Karpas-422 (cell line): ENCODE data around the gene HERC3. TPM values are rescaled to one million over a fixed set of nuclear protein-coding genes. Genes with fewer than 3 reads are reported as not detected.

Source experiments
- DNase-seq: peaks from one replicate; pipeline ENCODE4 v3.0.0-alpha.2; 2015
- H2AFZ ChIP-seq: fragments of 200-600 bp; sonication (generic); 2 replicates; pipeline ENCODE4 v1.6.1; 2014; ENCODE audit warnings: antibody characterized with exemption, low read length, mixed read lengths
- H3K27ac ChIP-seq: fragments of 200-600 bp; sonication (generic); 2 replicates; pipeline ENCODE4 v1.5.1; 2014; ENCODE audit warnings: mild to moderate bottlenecking, low read length, moderate library complexity
- H3K27me3 ChIP-seq: fragments of 200-600 bp; sonication (generic); 2 replicates; pipeline ENCODE4 v1.6.1; 2014; ENCODE audit warnings: low read length, mixed read lengths
- H3K36me3 ChIP-seq: fragments of 200-600 bp; sonication (generic); 2 replicates; pipeline ENCODE4 v1.6.1; 2014; ENCODE audit warnings: low read length, mixed read lengths; ENCODE audit not compliant: insufficient read depth
- H3K4me1 ChIP-seq: fragments of 200-600 bp; sonication (generic); 2 replicates; pipeline ENCODE4 v1.6.1; 2014; ENCODE audit warnings: mild to moderate bottlenecking, low read length, mixed read lengths
- H3K4me2 ChIP-seq: fragments of 200-600 bp; sonication (generic); 2 replicates; pipeline ENCODE4 v1.6.1; 2014; ENCODE audit warnings: low read length, low read depth, mild to moderate bottlenecking; ENCODE audit not compliant: poor library complexity, severe bottlenecking
- H3K4me3 ChIP-seq: fragments of 200-600 bp; sonication (generic); 2 replicates; pipeline ENCODE4 v1.5.1; 2014; ENCODE audit warnings: mild to moderate bottlenecking, antibody characterized with exemption, low read length, mixed read lengths
- H3K79me2 ChIP-seq: fragments of 200-600 bp; sonication (generic); 2 replicates; pipeline ENCODE4 v1.6.1; 2014; ENCODE audit warnings: mild to moderate bottlenecking, low read length, mixed read lengths
- H3K9ac ChIP-seq: fragments of 200-600 bp; sonication (generic); 2 replicates; pipeline ENCODE4 v1.6.0; 2014; ENCODE audit warnings: low read length
- H3K9me2 ChIP-seq: fragments of 200-600 bp; sonication (generic), shearing (Covaris generic); replicated peaks from 2 replicates; pipeline ENCODE4 v1.6.0; 2014; ENCODE audit warnings: mild to moderate bottlenecking, low read length, moderate library complexity; ENCODE audit not compliant: insufficient read depth
- H3K9me3 ChIP-seq: fragments of 300-700, 200-600 bp; sonication (generic); 2 replicates; pipeline ENCODE4 v1.6.1; 2014; ENCODE audit warnings: low read length, mixed read lengths
- H4K20me1 ChIP-seq: fragments of 200-600 bp; sonication (generic); 2 replicates; pipeline ENCODE4 v1.6.1; 2014; ENCODE audit warnings: mild to moderate bottlenecking, antibody characterized with exemption, low read length, low read depth; ENCODE audit not compliant: insufficient read depth
- total RNA-seq: library from RNA; depleted of rRNA; stranded (reverse); fragments of >200 nt; shearing (Covaris generic); gene quantifications from 2 replicates; pipeline ENCODE4 v1.2.3, GENCODE V29; 2014; ENCODE audit warnings: low replicate concordance

The HERC3 gene
- total RNA-seq, 1 experiment from 2014 or later = 12.9 TPM

DNA sequence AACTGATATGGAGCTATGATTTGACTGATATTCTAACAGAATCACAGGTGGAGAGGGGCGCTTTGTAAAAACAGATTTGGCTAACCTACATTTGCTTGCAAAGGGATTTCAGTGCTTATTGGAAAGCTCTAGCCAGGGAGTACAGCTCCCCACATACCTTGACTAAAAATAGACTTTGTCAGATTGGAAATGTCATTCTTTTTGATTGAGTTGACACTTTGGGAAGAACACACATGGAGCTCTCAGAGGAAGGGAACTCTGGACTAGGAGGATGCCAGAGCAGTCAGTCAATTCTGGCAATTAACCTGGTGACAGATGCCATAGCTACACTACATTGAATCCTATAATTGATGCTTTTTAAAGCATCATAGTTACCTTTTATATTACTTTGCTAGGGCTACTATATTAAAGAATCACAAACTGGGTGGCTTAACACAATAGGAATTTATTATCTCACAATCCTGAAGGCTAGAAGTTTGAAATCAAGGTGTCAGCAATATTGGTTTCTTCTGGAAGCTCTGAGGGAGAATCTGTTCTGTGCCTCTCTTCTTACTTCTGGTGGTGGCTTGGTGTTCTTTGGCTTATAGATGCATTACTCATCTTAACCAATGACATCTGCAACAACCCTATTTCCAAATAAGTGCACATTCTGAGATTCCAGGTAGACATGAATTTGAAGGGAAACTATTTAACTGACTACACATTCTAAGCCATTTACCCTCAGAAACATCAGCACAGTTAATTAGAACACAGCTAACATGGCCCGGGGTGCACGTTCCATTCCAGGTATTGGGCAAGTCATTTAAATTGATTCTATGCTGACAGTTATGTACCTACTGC is 8.4 kb upstream of the HERC3 start:
- no peaks in the 10 kb centered on the region for H4K20me1 ChIP-seq
- H3K9me3 ChIP-seq = no peaks in the 10 kb centered on the region
- H3K27ac ChIP-seq = no peak overlapping the region
- no peak overlapping the region for H3K4me2 ChIP-seq
- H3K4me3 ChIP-seq = no peak overlapping the region
- no peaks in the 10 kb centered on the region for H3K79me2 ChIP-seq
- DNase-seq = no peak
- no peaks in the 10 kb centered on the region for H3K9me2 ChIP-seq
- H3K4me1 ChIP-seq = no peaks in the 10 kb centered on the region
- H3K27me3 ChIP-seq = no peaks in the 10 kb centered on the region
- no peak overlapping the region for H3K9ac ChIP-seq
- H2AFZ ChIP-seq = no peak overlapping the region
- H3K36me3 ChIP-seq = no peaks in the 10 kb centered on the region

GRCh38 chr4:88584471-88584900 is 7.8 kb upstream of the HERC3 start:
- Histone ChIP-seq H3K27ac (no peak overlapping the region), H3K9me2 (no peaks in the 10 kb centered on the region), H3K27me3 (no peaks in the 10 kb centered on the region), H3K4me1 (no peaks in the 10 kb centered on the region), H3K4me3 (no peak overlapping the region), H2AFZ (no peak overlapping the region), H3K9me3 (no peaks in the 10 kb centered on the region), H3K4me2 (no peak overlapping the region), H4K20me1 (no peaks in the 10 kb centered on the region), H3K79me2 (no peaks in the 10 kb centered on the region), H3K9ac (no peak overlapping the region), H3K36me3 (no peaks in the 10 kb centered on the region)
- DNase-seq = no peak

DNA sequence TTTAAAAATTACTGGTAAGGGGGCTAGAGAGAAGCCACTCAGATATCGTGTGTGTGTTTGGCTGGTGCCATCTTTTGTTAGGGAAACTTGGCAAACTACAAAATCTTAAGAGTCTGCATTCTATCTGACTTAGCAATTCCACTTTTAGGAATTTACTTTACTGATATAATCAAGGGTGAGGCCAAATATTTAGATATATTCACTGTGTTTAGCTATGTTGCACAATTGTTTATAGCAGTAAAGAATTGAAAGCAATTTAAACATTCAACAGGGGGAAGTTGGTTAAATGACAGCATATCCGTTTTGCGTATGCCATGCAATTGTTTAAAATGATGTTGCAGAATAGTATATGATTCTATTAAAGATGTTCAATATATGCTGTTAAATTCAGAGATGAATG is 6.4 kb upstream of the HERC3 start:
- Histone ChIP-seq H3K4me1 (no peaks in the 10 kb centered on the region; the same call in 1 of the 2 replicates), H3K27ac (no peak overlapping the region), H4K20me1 (no peaks in the 10 kb centered on the region), H3K4me3 (no peak overlapping the region), H3K79me2 (no peaks in the 10 kb centered on the region), H3K27me3 (no peaks in the 10 kb centered on the region), H3K9me2 (no peaks in the 10 kb centered on the region), H3K4me2 (no peak overlapping the region), H3K9me3 (no peaks in the 10 kb centered on the region), H2AFZ (no peak overlapping the region), H3K36me3 (no peaks in the 10 kb centered on the region), H3K9ac (no peak overlapping the region)
- DNase-seq = no peak

GRCh38 chr4:88587306-88587705 is 5.0 kb upstream of the HERC3 start:
- Histone ChIP-seq H3K9me2 (no peaks in the 10 kb centered on the region), H3K4me3 (no peak overlapping the region), H3K79me2 (no peaks in the 10 kb centered on the region), H4K20me1 (no peaks in the 10 kb centered on the region), H3K27me3 (no peaks in the 10 kb centered on the region), H3K4me2 (no peak overlapping the region), H2AFZ (no peak overlapping the region), H3K36me3 (no peaks in the 10 kb centered on the region), H3K9ac (no peak overlapping the region), H3K9me3 (no peaks in the 10 kb centered on the region), H3K4me1 (peaks cover 12% of the 10 kb centered on the region), H3K27ac (no peak overlapping the region)
- no peak for DNase-seq

GRCh38 chr4:88592600-88593448 is 544 bp downstream of the HERC3 start:
- Histone ChIP-seq H3K9me2 (no peaks in the 10 kb centered on the region), H3K79me2 (no peaks in the 10 kb centered on the region), H3K36me3 (no peaks in the 10 kb centered on the region), H4K20me1 (no peaks in the 10 kb centered on the region), H3K4me3 (peak overlapping the region; percentile 86), H3K27me3 (no peaks in the 10 kb centered on the region), H3K27ac (no peak overlapping the region), H3K4me2 (peak overlapping the region; percentile 87), H3K4me1 (peaks cover 17% of the 10 kb centered on the region), H2AFZ (peak overlapping the region; percentile 99), H3K9me3 (no peaks in the 10 kb centered on the region), H3K9ac (peak overlapping the region; percentile 82)
- DNase-seq = peak; percentile 87

GRCh38 chr4:88597970-88598660 is 5.8 kb downstream of the HERC3 start:
- Histone ChIP-seq H3K36me3 (no peaks in the 10 kb centered on the region), H3K4me2 (no peak overlapping the region), H3K27me3 (no peaks in the 10 kb centered on the region), H3K4me1 (peaks cover 4% of the 10 kb centered on the region), H3K27ac (no peak overlapping the region), H3K79me2 (no peaks in the 10 kb centered on the region; the same call in 1 of the 2 replicates), H4K20me1 (no peaks in the 10 kb centered on the region), H3K9me3 (no peaks in the 10 kb centered on the region), H3K9ac (no peak overlapping the region), H2AFZ (no peak overlapping the region), H3K4me3 (no peak overlapping the region), H3K9me2 (no peaks in the 10 kb centered on the region)
- DNase-seq = no peak

GRCh38 chr4:88599298-88599697 is 7.0 kb downstream of the HERC3 start:
- Histone ChIP-seq H3K4me3 (no peak overlapping the region), H3K27me3 (no peaks in the 10 kb centered on the region), H3K9ac (no peak overlapping the region), H3K9me2 (no peaks in the 10 kb centered on the region), H3K4me2 (no peak overlapping the region), H3K79me2 (no peaks in the 10 kb centered on the region; the same call in 1 of the 2 replicates), H3K36me3 (no peaks in the 10 kb centered on the region), H2AFZ (no peak overlapping the region), H3K9me3 (no peaks in the 10 kb centered on the region), H3K27ac (no peak overlapping the region), H4K20me1 (no peaks in the 10 kb centered on the region), H3K4me1 (no peaks in the 10 kb centered on the region)
- no peak for DNase-seq

DNA sequence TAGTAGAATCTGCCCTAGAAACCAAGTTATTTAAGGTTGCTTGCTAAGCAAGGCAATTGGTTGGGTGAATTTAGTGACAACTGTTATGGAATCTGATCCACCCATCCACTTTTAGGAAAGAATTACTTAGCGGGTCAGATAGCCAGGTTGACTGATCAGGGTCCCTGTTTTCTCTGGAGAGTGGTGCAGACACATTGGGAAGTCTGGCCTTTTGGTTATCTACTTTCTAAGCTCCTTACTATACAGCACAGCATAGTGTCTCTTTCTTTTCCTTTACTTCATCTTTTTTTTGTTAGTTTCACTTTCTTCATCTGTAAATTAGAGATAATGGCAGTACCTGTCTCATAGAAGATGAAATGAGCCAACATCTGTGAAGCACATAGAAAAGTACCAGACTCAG is 7.4 kb downstream of the HERC3 start:
- Histone ChIP-seq H3K9ac (no peak overlapping the region), H3K79me2 (no peaks in the 10 kb centered on the region; the same call in 1 of the 2 replicates)

More for the DNA sequence above, 7.4 kb downstream of the HERC3 start:
- Histone ChIP-seq H3K9me3 (no peaks in the 10 kb centered on the region), H3K36me3 (no peaks in the 10 kb centered on the region), H3K4me1 (no peaks in the 10 kb centered on the region), H3K4me3 (no peak overlapping the region), H4K20me1 (no peaks in the 10 kb centered on the region), H3K27me3 (no peaks in the 10 kb centered on the region), H3K4me2 (no peak overlapping the region), H3K9me2 (no peaks in the 10 kb centered on the region), H3K27ac (no peak overlapping the region), H2AFZ (no peak overlapping the region)
- DNase-seq = no peak
